GM12878 (cell line): ENCODE data around the gene HEG1. TPM values are rescaled to one million over a fixed set of nuclear protein-coding genes. Genes with fewer than 3 reads are reported as not detected.

Source experiments
- ATAC-seq: fragments of 200-7000 bp; cut with Tn5 transposase; 3 replicates; pipeline ENCODE4 v1.9.1; 2020; ENCODE audit warnings: mild to moderate bottlenecking, moderate library complexity
- BruUV-seq: library from RNA; stranded (reverse); fragments of 400-500 nt; replicated peaks from 2 replicates; lab custom pipeline; 2021; lab: Mats Ljungman, UMichigan
- CTCF ChIA-PET: fragments of 300-600 bp; sonication (Branson Sonifier 250); formaldehyde crosslinking; extraction: SDS; loops from one replicate; lab custom pipeline; 2021; ENCODE audit warnings: inconsistent platforms; lab: Yijun Ruan, JAX
- POLR2A ChIA-PET: fragments of 350-600 bp; formaldehyde crosslinking; extraction: SDS; loops from one replicate; lab custom pipeline; 2021; ENCODE audit warnings: inconsistent platforms; lab: Charles Lee
- RAD21 ChIA-PET: fragments of 300-600 bp; sonication (Branson Sonifier 250); formaldehyde crosslinking; loops from one replicate; lab custom pipeline; 2023; ENCODE audit warnings: antibody characterized with exemption; ENCODE audit not compliant: unreplicated experiment; lab: Charles Lee
- SMC1A ChIA-PET: fragments of 300-600 bp; sonication (Branson Sonifier 250); formaldehyde crosslinking; loops from one replicate; lab custom pipeline; 2023; ENCODE audit not compliant: unreplicated experiment, uncharacterized antibody; lab: Charles Lee
- DNase-seq: peaks from one replicate; pipeline ENCODE4 v3.0.0-alpha.2; 2011; ENCODE audit warnings: low read depth, low spot score
- FAIRE-seq: peaks from 3 replicates; lab custom pipeline; 2011; peaks lifted over from hg19 to GRCh38; lab: Jason Lieb, UNC
- H2AFZ ChIP-seq: 2 replicates; pipeline ENCODE4 v1.6.0; 2011; ENCODE audit warnings: low read depth, low read length, control low read depth; ENCODE audit not compliant: control insufficient read depth
- H3K27ac ChIP-seq: 2 replicates; pipeline ENCODE4 v1.5.1; 2011; ENCODE audit warnings: control low read depth; ENCODE audit not compliant: control insufficient read depth, insufficient read depth
- H3K27me3 ChIP-seq, 2 experiments: replicated peaks in 1 of 2; 2 replicates each; pipeline versions ENCODE4 v1.6.0 to v1.6.1; 2011; ENCODE audit warnings: low read length in 1 of 2; ENCODE audit not compliant: control insufficient read depth in 2 of 2, insufficient read depth in 2 of 2
- H3K36me3 ChIP-seq, 2 experiments: 2 replicates each; pipeline ENCODE4 v1.5.1; 2011; ENCODE audit warnings: low read length in 1 of 2; ENCODE audit not compliant: control insufficient read depth in 2 of 2, insufficient read depth in 2 of 2
- H3K4me1 ChIP-seq: 2 replicates; pipeline ENCODE4 v1.6.1; 2011; ENCODE audit warnings: mild to moderate bottlenecking, low read length, moderate library complexity, mixed read lengths; ENCODE audit not compliant: control insufficient read depth, insufficient read depth
- H3K4me2 ChIP-seq: 2 replicates; pipeline ENCODE4 v1.6.0; 2011; ENCODE audit warnings: control low read depth; ENCODE audit not compliant: control insufficient read depth, insufficient read depth
- H3K4me3 ChIP-seq: fragments of 200-600 bp; sonication (generic); 2 replicates; pipeline ENCODE4 v1.5.1; 2016
- H3K79me2 ChIP-seq: 2 replicates; pipeline ENCODE4 v1.6.0; 2011; ENCODE audit warnings: low read length; ENCODE audit not compliant: control insufficient read depth, insufficient read depth
- H3K9ac ChIP-seq: 2 replicates; pipeline ENCODE4 v1.8.0; 2011; ENCODE audit warnings: low read length, control low read depth, mixed read lengths; ENCODE audit not compliant: control insufficient read depth, insufficient read depth
- H3K9me3 ChIP-seq: replicated peaks from 3 replicates; pipeline ENCODE4 v1.5.1; 2011; ENCODE audit warnings: mild to moderate bottlenecking, low read length; ENCODE audit not compliant: control insufficient read depth, insufficient read depth
- H4K20me1 ChIP-seq: 2 replicates; pipeline ENCODE4 v1.6.0; 2011; ENCODE audit not compliant: control insufficient read depth, insufficient read depth
- CBFB ChIP-seq: IDR thresholded peaks from 2 replicates; pipeline ENCODE4 v1.6.1; 2016; ENCODE audit warnings: antibody characterized with exemption, low read depth
- CHD1 ChIP-seq: IDR thresholded peaks from 2 replicates; pipeline ENCODE4 v1.6.1; 2012; ENCODE audit warnings: low read depth, low read length, improper control_type of control experiment
- CREB1 ChIP-seq: IDR thresholded peaks from 2 replicates; pipeline ENCODE4 v1.6.1; 2012; ENCODE audit warnings: low read depth, mild to moderate bottlenecking, inconsistent platforms
- NR2F1 ChIP-seq: fragments of 450-650 bp; conservative IDR thresholded peaks from 2 replicates; pipeline ENCODE4 v1.6.1; 2017; ENCODE audit warnings: mild to moderate bottlenecking
- RAD21 ChIP-seq: IDR thresholded peaks from 2 replicates; pipeline ENCODE4 v1.6.1; 2011; ENCODE audit warnings: mild to moderate bottlenecking, low read depth, low read length, moderate library complexity; ENCODE audit not compliant: insufficient read depth
- SIX5 ChIP-seq: IDR thresholded peaks from 2 replicates; pipeline ENCODE4 v1.6.1; 2011; ENCODE audit warnings: mild to moderate bottlenecking, low read depth, low read length, moderate library complexity; ENCODE audit not compliant: severe bottlenecking
- TCF12 ChIP-seq: IDR thresholded peaks from 2 replicates; pipeline ENCODE4 v1.6.1; 2011; ENCODE audit warnings: low read depth, mild to moderate bottlenecking, low read length
- ZBED1 ChIP-seq: IDR thresholded peaks from 2 replicates; pipeline ENCODE4 v1.6.1; 2016; ENCODE audit warnings: borderline replicate concordance
- ZNF207 ChIP-seq: fragments of 450-650 bp; IDR thresholded peaks from 2 replicates; pipeline ENCODE4 v1.6.1; 2014; ENCODE audit warnings: antibody characterized with exemption, mild to moderate bottlenecking, borderline replicate concordance
- WGBS: methylation state at CpG from one replicate; pipeline ENCODE4 v1.1.6; 2016; ENCODE audit warnings: low lambda C conversion rate; ENCODE audit not compliant: insufficient replicate concordance, insufficient coverage; ENCODE audit errors: missing lambda C conversion rate; 5-methylcytosine and 5-hydroxymethylcytosine counted together
- in situ Hi-C: fragments of 300-500 bp; cut with MboI; formaldehyde crosslinking; loops from 9 replicates; pipeline ENCODE4 v1.14.3; 2018; ENCODE audit warnings: mixed read lengths
- intact Hi-C: fragments of 100-400 bp; cut with micrococcal nuclease; formaldehyde crosslinking; loops from one replicate; pipeline ENCODE4 v1.14.2; 2022; ENCODE audit not compliant: unreplicated experiment
- polyA plus RNA-seq, 11 experiments: library from polyadenylated mRNA; depleted of rRNA in 4 of 11; unstranded in 6 of 11; stranded (reverse) in 5 of 11; fragments of >200 nt; fragmentation: Nextera tagmentation in 4 of 11; fragmentation: Illumina TruSeq in 1 of 11; extraction: Ambion mirVana in 4 of 11; extraction: Trizol in 1 of 11; gene quantifications; 1 replicate in 1 of 11; 2 replicates in 10 of 11; pipeline versions ENCODE4 v1.2.1 to v1.2.3, GENCODE V29; 2011 to 2016; ENCODE audit warnings: inconsistent platforms in 2 of 11, missing spikeins in 2 of 11, low read depth in 1 of 11
- total RNA-seq, 4 experiments: library from RNA; depleted of rRNA in 3 of 4; stranded (reverse); fragments of >200 nt in 3 of 4; fragmentation: Illumina TruSeq in 1 of 4; extraction: Trizol in 1 of 4; gene quantifications; 2 replicates each; pipeline versions ENCODE4 v1.2.1 to v1.2.3, GENCODE V29; 2013 to 2021

The HEG1 gene
- total and polyA plus RNA-seq, 10 of the 15 experiments (the other 5 are each of a cell fraction or from before 2014, with no cell fraction given) = 2.2 to 32.1 (median 7.6) TPM

GRCh38 chr3:124981472-124981871 is 74.3 kb downstream of the HEG1 start:
- Histone ChIP-seq H3K4me1 (no peaks in the 10 kb centered on the region), H3K4me3 (no peak overlapping the region), H3K9me3 (no peaks in the 10 kb centered on the region), H4K20me1 (no peaks in the 10 kb centered on the region), H3K36me3 (peaks cover 2 to 9% of the 10 kb centered on the region in 2 experiments; a peak in 2 of 4 replicates), H3K79me2 (no peaks in the 10 kb centered on the region), H3K27ac (no peak overlapping the region), H3K4me2 (no peak overlapping the region), H3K9ac (no peak overlapping the region), H3K27me3 (no peaks in the 10 kb centered on the region), H2AFZ (no peak overlapping the region)
- RAD21 ChIA-PET = no interaction called here
- no peak for TF ChIP-seq CBFB
- no peak for TF ChIP-seq CHD1
- TF ChIP-seq ZBED1 = no peak
- TF ChIP-seq SIX5 = no peak
- intact Hi-C loops = no loop called here
- ATAC-seq (no peak), FAIRE-seq (no peak), DNase-seq (no peak)
- POLR2A ChIA-PET = no interaction called here
- CTCF ChIA-PET = interaction anchor here (1.1 to 4.5 kb wide), 2 partner anchors 30 to 47 kb away, joined by 3 to 18 read pairs; partner anchors contain the start of gene MUC13
- SMC1A ChIA-PET = no interaction called here
- in situ Hi-C loops = loop anchor here (25.0 kb wide), 1 partner anchor 456 kb away; no protein-coding TSS in a partner anchor
- WGBS = 81% methylated on average over 5 of the region's 5 CpGs
- BruUV-seq = no TSS peak

- CTCF ChIA-PET = interaction anchor here (0.9 to 1.4 kb wide), 2 partner anchors 17 to 51 kb away, joined by 3 to 6 read pairs; no protein-coding TSS in a partner anchor
These were observed 77.2 kb downstream of the HEG1 start for GRCh38 chr3:124978627-124979026.

More at GRCh38 chr3:124978627-124979026, 77.2 kb downstream of the HEG1 start:
- Histone ChIP-seq H3K9me3 (no peaks in the 10 kb centered on the region), H3K4me1 (no peaks in the 10 kb centered on the region), H4K20me1 (no peaks in the 10 kb centered on the region), H3K27ac (no peak overlapping the region), H3K4me3 (no peak overlapping the region), H3K9ac (no peak overlapping the region), H2AFZ (no peak overlapping the region), H3K36me3 (peaks cover 4 to 9% of the 10 kb centered on the region in 2 experiments; a peak in 3 of 4 replicates), H3K27me3 (no peaks in the 10 kb centered on the region), H3K79me2 (no peaks in the 10 kb centered on the region), H3K4me2 (no peak overlapping the region)
- intact Hi-C loops = no loop called here
- no peak for FAIRE-seq
- in situ Hi-C loops = loop anchor here (25.0 kb wide), 1 partner anchor 459 kb away; no protein-coding TSS in a partner anchor
- SMC1A ChIA-PET = no interaction called here
- POLR2A ChIA-PET = no interaction called here
- RAD21 ChIA-PET = no interaction called here
- TF ChIP-seq TCF12 = no peak
- no peak for TF ChIP-seq CREB1
- no peak for TF ChIP-seq NR2F1
- no peak for TF ChIP-seq RAD21
- TF ChIP-seq ZNF207 = no peak
- no TSS peak for BruUV-seq
- 96% methylated on average over 5 of the region's 7 CpGs for WGBS
- DNase-seq = no peak
- ATAC-seq = no peak
